Stimulated activated effector memory CD8-positive, alpha-beta T cell treated with anti-CD3 and anti-CD28 coated beads, Interleukin-12 subunit alpha, Interleukin-12 subunit beta, amount 100 ng/mL, for 72 hours (primary cell): ENCODE data around the gene AFAP1.

Source experiments
- ATAC-seq: fragments of 150-1000 bp; cut with Tn5 transposase; 2 replicates; pipeline ENCODE4 v1.10.0; 2021
- DNase-seq, 2 donors: peaks; one replicate each; pipeline ENCODE4 v3.0.0; 2021 to 2022; ENCODE audit warnings: low spot score in 2 of 2
- H3K27ac Mint-ChIP-seq: one replicate; pipeline ENCODE4 v1.8.0; 2022; ENCODE audit warnings: mild to moderate bottlenecking, mixed read lengths
- H3K36me3 Mint-ChIP-seq: one replicate; pipeline ENCODE4 v1.8.0; 2022; ENCODE audit warnings: mild to moderate bottlenecking, mixed read lengths
- H3K4me1 Mint-ChIP-seq: one replicate; pipeline ENCODE4 v1.8.0; 2022; ENCODE audit warnings: mixed read lengths
- H3K4me3 Mint-ChIP-seq: one replicate; pipeline ENCODE4 v1.8.0; 2022; ENCODE audit warnings: mild to moderate bottlenecking, mixed read lengths
- H3K9me3 Mint-ChIP-seq: one replicate; pipeline ENCODE4 v1.8.0; 2022; ENCODE audit warnings: mixed read lengths

AFAP1 gene

DNA sequence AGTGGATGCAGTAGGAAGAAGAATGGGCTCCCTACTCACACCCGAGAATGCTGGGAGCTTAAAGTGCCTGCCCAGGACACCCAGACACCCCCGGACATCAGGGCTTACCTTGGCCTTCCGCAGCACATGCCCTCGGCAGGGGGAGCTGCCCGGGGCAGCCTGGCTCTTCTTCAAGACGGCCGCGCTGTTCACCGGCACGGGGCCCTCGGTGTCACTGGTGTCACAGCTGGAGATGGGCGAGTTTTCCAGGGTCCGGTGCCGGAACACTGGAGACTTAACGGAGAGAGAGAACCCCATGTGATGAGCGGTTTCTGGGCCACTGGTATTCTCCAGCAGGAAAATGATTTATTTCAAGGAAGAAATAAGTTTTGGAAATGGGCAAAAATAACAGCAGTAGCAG is 170.9 kb downstream of the AFAP1 start:
- H3K9me3 Mint-ChIP-seq = no peaks in the 10 kb centered on the region
- peaks cover 41% of the 10 kb centered on the region for H3K4me1 Mint-ChIP-seq
- peaks cover 58% of the 10 kb centered on the region for H3K36me3 Mint-ChIP-seq
- no peak for DNase-seq
- H3K27ac Mint-ChIP-seq = peak overlapping the region; percentile 40
- no peak overlapping the region for H3K4me3 Mint-ChIP-seq
- ATAC-seq = no peak

GRCh38 chr4:7767966-7768365 is 171.7 kb downstream of the AFAP1 start:
- peaks cover 57% of the 10 kb centered on the region for H3K36me3 Mint-ChIP-seq

GRCh38 chr4:7767526-7767925 is 172.1 kb downstream of the AFAP1 start:
- H3K4me3 Mint-ChIP-seq = no peak overlapping the region
- H3K4me1 Mint-ChIP-seq = peaks cover 35% of the 10 kb centered on the region
- peak overlapping the region; percentile 48 for H3K27ac Mint-ChIP-seq
- no peak for DNase-seq
- no peaks in the 10 kb centered on the region for H3K9me3 Mint-ChIP-seq
- ATAC-seq = no peak
- H3K36me3 Mint-ChIP-seq = peaks cover 53% of the 10 kb centered on the region

More at GRCh38 chr4:7767966-7768365, 171.7 kb downstream of the AFAP1 start:
- ATAC-seq (no peak), DNase-seq (no peak)
- Mint-ChIP-seq H3K4me1 (peaks cover 37% of the 10 kb centered on the region), H3K9me3 (no peaks in the 10 kb centered on the region), H3K4me3 (no peak overlapping the region), H3K27ac (peak overlapping the region; percentile 48)

- DNase-seq = no peak
These were observed 172.9 kb downstream of the AFAP1 start for GRCh38 chr4:7766661-7767345.

GRCh38 chr4:7766086-7766485 is 173.6 kb downstream of the AFAP1 start:
- Mint-ChIP-seq H3K4me1 (peaks cover 24% of the 10 kb centered on the region), H3K4me3 (no peak overlapping the region), H3K9me3 (no peaks in the 10 kb centered on the region), H3K36me3 (peaks cover 43% of the 10 kb centered on the region), H3K27ac (no peak overlapping the region)
- DNase-seq = no peak
- no peak for ATAC-seq

More at GRCh38 chr4:7766661-7767345, 172.9 kb downstream of the AFAP1 start:
- ATAC-seq = no peak
- Mint-ChIP-seq H3K27ac (no peak overlapping the region), H3K4me1 (peaks cover 31% of the 10 kb centered on the region), H3K4me3 (no peak overlapping the region), H3K36me3 (peaks cover 46% of the 10 kb centered on the region), H3K9me3 (no peaks in the 10 kb centered on the region)

GRCh38 chr4:7765666-7766065 is 174.0 kb downstream of the AFAP1 start:
- Mint-ChIP-seq H3K27ac (no peak overlapping the region), H3K4me1 (peaks cover 20% of the 10 kb centered on the region), H3K36me3 (peaks cover 43% of the 10 kb centered on the region), H3K4me3 (no peak overlapping the region), H3K9me3 (no peaks in the 10 kb centered on the region)
- DNase-seq (no peak), ATAC-seq (no peak)

DNA sequence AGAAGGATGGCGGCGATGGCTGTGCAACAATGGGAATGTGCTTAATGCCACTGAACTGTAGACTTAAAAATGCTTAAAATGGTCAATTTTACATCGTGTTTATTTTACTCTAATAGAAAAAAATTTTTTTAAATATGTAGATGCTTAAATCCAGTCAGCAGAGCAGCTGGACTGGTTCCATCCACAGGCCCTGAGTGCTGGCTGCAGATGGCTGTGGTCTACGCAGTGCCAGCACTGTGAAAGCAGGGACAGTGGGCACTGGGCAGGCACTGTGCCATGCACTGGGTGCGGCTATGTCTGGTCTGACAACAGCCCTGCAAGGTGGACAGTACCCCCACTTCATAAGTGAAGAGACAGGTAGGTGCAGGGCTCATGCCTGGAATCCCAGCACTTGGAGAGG is 175.2 kb downstream of the AFAP1 start:
- ATAC-seq (no peak), DNase-seq (no peak)
- Mint-ChIP-seq H3K4me1 (peaks cover 17% of the 10 kb centered on the region), H3K9me3 (no peaks in the 10 kb centered on the region), H3K27ac (no peak overlapping the region), H3K36me3 (peaks cover 37% of the 10 kb centered on the region), H3K4me3 (no peak overlapping the region)

DNA sequence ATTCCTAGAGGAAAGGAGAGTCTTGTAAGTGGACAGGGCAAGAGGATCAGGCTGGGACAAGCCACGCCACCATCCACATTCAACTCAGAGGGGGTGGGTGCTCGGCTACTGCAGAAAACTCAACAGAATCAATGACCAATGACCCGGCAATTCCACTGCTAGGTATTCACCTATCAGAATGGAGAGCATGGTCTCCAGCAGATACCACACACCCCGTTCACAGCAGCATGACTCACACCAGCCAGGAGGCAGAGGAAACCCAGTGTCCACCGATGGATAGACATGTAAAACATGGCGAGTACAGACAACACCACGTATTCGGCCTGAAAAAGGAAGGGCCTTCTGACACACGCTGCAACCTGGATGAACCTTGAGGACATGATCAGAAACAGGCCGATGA is 175.9 kb downstream of the AFAP1 start:
- ATAC-seq (no peak), DNase-seq (no peak)
- H3K4me3 Mint-ChIP-seq = no peak overlapping the region

GRCh38 chr4:7763106-7763505 is 176.6 kb downstream of the AFAP1 start:
- no peak for ATAC-seq
- no peak for DNase-seq
- no peak overlapping the region for H3K27ac Mint-ChIP-seq
- peaks cover 28% of the 10 kb centered on the region for H3K4me1 Mint-ChIP-seq
- no peaks in the 10 kb centered on the region for H3K9me3 Mint-ChIP-seq
- peaks cover 23% of the 10 kb centered on the region for H3K36me3 Mint-ChIP-seq
- no peak overlapping the region for H3K4me3 Mint-ChIP-seq

More for the DNA sequence above, 175.9 kb downstream of the AFAP1 start:
- Mint-ChIP-seq H3K4me1 (peaks cover 22% of the 10 kb centered on the region), H3K36me3 (peaks cover 30% of the 10 kb centered on the region), H3K9me3 (no peaks in the 10 kb centered on the region), H3K27ac (no peak overlapping the region)

- no peak overlapping the region for H3K27ac Mint-ChIP-seq
- no peak for ATAC-seq
These were observed 177.2 kb downstream of the AFAP1 start for GRCh38 chr4:7762376-7763030.

GRCh38 chr4:7761720-7762119 is 177.9 kb downstream of the AFAP1 start:
- ATAC-seq (peak; percentile 55), DNase-seq (peak; percentile 11 to 68)
- H3K4me1 Mint-ChIP-seq = peaks cover 28% of the 10 kb centered on the region
- no peak overlapping the region for H3K4me3 Mint-ChIP-seq
- peaks cover 19% of the 10 kb centered on the region for H3K36me3 Mint-ChIP-seq
- no peaks in the 10 kb centered on the region for H3K9me3 Mint-ChIP-seq
- no peak overlapping the region for H3K27ac Mint-ChIP-seq

More at GRCh38 chr4:7762376-7763030, 177.2 kb downstream of the AFAP1 start:
- DNase-seq = no peak
- Mint-ChIP-seq H3K4me1 (peaks cover 28% of the 10 kb centered on the region), H3K9me3 (no peaks in the 10 kb centered on the region), H3K36me3 (peaks cover 19% of the 10 kb centered on the region), H3K4me3 (no peak overlapping the region)

DNA sequence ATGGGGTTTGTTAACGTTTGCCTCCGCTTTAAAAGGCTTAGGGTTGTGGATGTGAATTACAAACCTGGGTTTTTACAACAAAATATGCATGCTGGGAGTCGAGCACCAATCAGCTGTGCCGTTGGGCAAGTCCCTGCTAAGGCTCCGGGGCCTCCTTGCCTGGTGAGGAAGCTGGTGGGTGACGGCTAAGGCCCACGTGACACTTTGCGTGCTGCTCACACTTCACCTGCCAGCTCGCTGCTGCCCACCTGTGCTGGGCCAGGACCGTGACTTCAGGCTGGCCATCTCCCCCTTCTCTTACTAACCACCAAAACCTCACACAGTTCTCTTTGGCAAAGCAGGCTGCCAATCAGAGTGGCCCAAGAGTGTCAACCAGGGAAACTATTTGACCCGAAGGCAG is 178.3 kb downstream of the AFAP1 start:
- ATAC-seq (no peak), DNase-seq (no peak)
- Mint-ChIP-seq H3K4me1 (peaks cover 28% of the 10 kb centered on the region), H3K27ac (no peak overlapping the region), H3K9me3 (no peaks in the 10 kb centered on the region), H3K36me3 (peaks cover 19% of the 10 kb centered on the region), H3K4me3 (no peak overlapping the region)

DNA sequence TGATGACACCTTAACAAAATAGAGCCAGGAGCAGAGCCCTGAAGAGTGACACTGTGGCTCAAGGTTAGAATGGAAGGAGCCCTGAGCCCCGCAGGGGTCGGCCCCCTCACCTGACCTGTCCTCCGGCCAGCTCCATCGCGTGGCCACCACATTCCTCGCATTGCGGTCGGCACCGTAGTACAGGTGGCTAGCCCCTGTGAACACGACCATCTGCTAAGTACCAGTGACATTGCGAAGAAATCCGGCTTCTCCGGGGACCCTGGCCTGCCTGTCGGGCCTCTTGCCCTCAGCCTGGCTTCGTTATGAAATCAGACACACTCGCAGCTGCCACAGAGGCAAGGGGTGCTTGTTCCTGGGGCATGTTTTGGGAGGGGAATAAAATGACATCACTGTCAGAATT is 179.0 kb downstream of the AFAP1 start:
- Mint-ChIP-seq H3K36me3 (peaks cover 19% of the 10 kb centered on the region), H3K4me1 (peaks cover 28% of the 10 kb centered on the region), H3K4me3 (no peak overlapping the region), H3K27ac (no peak overlapping the region), H3K9me3 (no peaks in the 10 kb centered on the region)
- DNase-seq (no peak), ATAC-seq (no peak)

DNA sequence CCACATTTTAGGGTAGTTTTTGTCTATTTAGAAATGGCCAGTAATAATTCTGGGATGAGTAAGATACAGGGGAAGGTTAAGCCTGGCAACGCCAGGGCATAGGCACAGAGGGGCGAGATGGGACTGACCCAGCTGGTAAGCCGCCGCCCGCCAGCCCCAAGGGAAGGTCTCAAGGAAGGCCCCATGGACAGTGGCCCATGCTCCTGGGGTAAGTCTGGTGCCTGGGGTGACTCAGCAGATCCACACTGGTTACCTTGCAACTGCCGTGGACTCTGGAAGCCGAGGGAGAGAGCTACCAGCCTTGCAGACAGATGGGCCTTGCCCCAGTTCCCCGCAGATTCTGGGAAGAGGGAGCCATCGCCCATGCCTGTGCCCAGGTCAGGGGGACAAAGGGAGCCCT is 179.4 kb downstream of the AFAP1 start:
- Mint-ChIP-seq H3K36me3 (peaks cover 17% of the 10 kb centered on the region), H3K27ac (peak overlapping the region; percentile 97), H3K4me1 (peaks cover 23% of the 10 kb centered on the region), H3K4me3 (peak overlapping the region; percentile 74), H3K9me3 (no peaks in the 10 kb centered on the region)
- ATAC-seq = no peak
- no peak for DNase-seq

- Mint-ChIP-seq H3K36me3 (peaks cover 17% of the 10 kb centered on the region), H3K27ac (peak overlapping the region; percentile 97), H3K9me3 (no peaks in the 10 kb centered on the region), H3K4me3 (peak overlapping the region; percentile 74), H3K4me1 (peaks cover 21% of the 10 kb centered on the region)
- ATAC-seq = peak; percentile 5
- DNase-seq = no peak
These were observed 180.0 kb downstream of the AFAP1 start for GRCh38 chr4:7759635-7760034.

DNA sequence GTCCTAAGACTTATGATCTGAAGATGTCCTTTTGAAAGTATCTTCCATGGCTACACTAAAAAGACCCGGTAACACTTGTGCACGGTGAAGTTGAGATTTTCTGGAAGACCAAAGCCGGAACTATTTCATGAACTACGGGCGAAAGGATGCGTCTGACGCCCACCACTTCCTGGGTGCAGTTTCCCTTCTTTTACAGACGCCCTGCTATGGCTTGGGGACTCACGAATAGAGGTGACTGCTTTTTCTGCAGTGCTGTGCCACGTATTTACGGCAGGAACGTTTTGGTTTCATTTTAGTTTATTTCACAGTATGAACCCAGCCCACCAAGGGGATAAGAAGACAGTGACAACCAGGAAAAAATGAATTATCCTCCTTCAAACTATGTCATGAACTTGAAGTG is 180.4 kb downstream of the AFAP1 start:
- Mint-ChIP-seq H3K4me1 (peaks cover 21% of the 10 kb centered on the region), H3K4me3 (peak overlapping the region; percentile 74), H3K36me3 (peaks cover 15% of the 10 kb centered on the region), H3K27ac (peak overlapping the region; percentile 97), H3K9me3 (no peaks in the 10 kb centered on the region)
- DNase-seq = peak; percentile 29 to 72
- peak; percentile 86 for ATAC-seq
